Non-pigmented ciliary epithelial cell (primary cell): ENCODE measurements around the gene MYH9.

Source experiments
- DNase-seq: peaks from one replicate; pipeline ENCODE4 v3.0.0-alpha.2; 2010; ENCODE audit warnings: low read depth

The MYH9 gene

DNA sequence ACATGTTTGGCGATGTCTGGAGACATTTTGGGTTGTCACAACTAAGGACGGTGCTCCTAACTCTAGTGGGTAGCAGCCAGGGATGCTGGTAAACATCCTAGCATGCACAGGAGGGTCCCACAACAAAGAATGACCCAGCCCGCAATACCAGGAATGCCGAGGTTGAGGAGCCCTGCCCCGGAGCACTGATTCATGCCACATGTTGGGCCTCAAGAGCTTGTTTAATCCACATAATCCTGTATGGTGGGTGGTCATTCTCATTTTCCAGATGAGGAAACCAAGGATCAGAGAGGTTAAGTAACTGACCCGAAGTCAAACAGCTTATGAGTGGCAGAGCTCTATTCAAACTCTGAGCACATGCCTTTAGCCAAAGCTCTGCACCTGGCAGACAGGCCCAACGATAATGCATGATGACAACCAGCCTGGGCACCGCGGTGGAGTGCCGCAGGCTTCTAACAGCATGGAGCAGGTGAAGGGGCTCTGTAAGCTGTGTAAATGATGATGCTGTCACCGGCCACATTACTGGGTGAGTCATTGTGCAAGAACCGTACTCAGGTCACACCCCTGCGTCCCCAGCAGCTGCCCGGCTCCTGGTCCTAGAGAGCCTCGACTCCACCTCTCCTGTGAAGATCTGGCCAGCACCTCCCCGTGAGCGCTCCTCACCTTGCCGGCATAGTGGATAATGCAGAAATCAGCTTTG lies 76.2 kb downstream of the MYH9 start:
- DNase-seq, result no peak

DNA sequence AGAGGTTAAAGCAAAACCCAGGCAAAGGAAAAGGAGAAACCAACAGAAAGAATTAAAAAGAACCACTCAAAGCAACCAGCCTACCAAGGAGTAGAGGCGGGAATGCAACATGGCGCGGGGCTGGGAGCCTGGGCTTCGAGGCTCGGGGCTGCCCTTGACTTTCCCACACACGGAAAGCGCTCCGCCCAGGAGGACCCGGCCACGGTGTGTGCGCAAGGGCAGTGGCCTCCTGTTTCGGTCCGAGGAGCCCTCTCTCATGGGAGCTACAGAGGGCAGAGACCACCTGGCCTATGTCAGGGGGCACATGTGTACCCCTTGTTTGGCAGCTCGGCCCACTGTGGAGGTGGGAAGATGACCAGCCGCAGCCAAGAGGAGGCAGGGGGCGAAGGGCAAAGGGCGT lies 78.9 kb downstream of the MYH9 start:
- DNase-seq, result no peak

DNA sequence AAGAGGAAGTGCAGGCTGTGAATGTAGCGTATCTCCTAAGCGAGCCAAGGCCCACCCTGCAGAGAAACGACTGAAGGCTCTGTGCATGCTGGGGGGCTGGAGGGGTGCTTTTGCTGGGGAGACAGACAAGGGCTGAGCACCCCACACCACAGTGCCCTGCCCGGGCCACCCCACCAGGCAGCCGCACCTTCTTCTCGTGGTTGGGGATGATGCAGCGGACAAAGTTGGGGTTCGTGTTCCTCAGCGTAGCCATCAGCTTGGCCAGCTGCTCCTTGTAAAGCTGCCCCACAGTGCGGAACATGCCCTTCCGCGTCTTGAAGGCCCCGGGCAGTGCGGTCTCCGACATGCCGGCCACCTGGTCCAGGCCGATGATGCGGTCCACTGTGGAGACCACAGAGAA lies 81.5 kb downstream of the MYH9 start:
- no peak for DNase-seq

DNA sequence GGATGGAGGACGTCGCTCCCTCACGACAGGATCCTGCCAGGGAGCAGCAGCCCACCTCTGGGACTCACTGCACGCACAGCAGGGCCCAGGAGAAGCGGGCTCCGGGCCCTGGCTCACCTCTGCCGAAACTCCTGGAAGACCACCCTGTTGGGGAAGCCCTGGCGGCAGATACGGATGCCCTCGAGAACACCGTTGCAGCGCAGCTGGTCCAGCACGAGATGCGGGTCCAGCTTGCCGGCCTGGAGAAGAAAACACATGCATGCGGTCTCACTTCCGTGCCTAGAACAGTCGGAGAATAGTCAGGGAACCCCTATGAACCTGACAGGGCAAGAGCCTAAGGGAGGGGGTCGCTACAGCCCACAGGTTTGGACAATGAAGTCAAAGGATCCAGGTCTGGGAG lies 82.0 kb downstream of the MYH9 start:
- no peak for DNase-seq

DNA sequence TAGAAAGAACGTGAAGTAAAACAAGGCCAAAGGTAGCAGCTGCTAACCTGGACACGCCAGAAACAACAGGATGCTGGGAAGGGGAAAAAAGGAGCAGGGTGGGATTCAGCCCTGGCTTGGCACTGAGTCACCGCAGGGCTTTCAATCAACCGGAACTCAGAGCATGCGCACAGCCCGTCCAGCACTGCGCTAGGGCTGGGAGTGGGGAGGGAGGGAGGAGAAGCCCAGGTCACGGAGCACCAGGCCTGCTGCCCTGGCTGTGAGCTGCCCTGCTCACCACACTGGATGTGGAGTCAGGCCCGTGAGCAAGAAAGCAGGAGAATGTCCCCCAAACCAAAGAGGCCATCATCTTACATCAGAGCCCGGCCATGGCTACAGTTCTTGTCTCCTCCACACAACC lies 83.3 kb downstream of the MYH9 start:
- no peak for DNase-seq

GRCh38 chr22:36303874-36304273 lies 83.9 kb downstream of the MYH9 start:
- no peak for DNase-seq

- no peak for DNase-seq
These were observed 84.7 kb downstream of the MYH9 start for GRCh38 chr22:36303115-36303467.

DNA sequence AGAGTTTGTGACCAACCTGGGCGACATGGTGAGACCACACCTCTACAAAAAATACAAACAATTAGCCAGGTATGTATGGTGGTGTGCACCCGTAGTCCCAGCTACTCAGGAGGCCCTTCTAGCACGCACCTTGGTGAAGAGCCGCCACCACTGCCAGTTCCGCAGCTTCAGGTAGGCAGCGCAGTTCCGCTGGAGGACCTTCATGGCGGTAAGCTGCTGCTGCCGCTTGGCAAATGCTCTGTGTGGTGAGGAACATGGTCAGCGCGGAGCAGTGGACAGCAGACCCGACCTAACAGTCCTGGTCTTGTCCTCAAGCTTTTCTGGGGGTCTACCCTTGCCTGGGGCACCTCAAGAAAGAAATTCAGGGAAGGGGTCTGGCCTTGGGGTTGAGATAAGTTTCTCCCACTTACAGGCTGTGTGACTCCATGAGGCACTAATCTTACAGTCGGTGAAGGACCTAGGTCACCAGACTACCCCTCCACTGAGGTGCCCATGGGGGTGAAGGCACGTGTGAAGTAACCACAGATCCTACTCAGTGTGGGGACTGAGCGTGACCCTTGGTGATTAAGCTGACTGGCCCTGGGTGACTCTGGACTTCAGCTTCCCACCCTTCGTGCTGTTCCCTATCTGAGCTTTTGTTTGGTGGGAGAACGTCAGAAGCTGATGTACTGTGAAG lies 85.2 kb downstream of the MYH9 start:
- no peak for DNase-seq

- DNase-seq, result no peak
These were observed 85.9 kb downstream of the MYH9 start for GRCh38 chr22:36301851-36302250.

- DNase-seq, result no peak
These were observed 86.4 kb downstream of the MYH9 start for GRCh38 chr22:36301384-36301828.

DNA sequence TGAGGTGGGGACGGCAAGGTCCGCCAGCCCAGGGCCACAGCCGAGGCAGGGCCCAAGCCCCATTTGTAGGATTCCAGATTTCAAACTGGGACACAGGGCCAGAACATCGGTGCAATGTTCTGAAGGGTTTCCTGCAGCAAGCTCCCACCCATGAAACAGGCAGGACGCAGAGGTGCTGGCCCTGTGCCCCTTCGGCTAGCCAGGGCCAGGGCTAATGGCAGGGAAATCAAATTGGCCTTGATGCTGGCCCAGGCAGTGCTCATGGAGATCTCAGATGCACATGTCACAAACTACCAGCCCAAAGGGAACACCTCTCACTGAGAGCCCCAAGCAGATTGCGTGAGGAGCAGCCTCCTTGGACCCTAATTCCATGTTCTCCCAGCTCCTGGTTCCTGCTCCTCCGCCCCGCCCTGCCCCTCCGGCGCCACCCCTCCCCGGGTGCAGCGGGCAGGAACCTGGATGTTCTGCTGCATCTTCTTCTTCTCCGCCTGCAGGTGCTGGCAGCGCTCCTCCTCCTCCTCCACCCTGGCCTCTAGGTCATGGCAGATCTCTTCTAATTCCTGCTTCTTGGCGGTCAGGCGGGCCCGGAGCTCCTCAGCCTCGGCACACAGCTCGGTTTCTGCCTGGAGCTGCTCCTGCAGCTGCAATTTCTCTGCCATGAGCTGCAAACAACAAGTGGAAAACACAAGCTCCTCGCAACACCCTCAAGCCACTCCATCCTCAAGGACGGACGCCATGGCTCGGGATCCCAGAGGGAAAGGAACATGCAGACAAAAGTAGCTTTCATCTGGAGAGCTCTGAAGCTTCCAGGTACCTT lies 87.2 kb downstream of the MYH9 start:
- DNase-seq, result no peak

DNA sequence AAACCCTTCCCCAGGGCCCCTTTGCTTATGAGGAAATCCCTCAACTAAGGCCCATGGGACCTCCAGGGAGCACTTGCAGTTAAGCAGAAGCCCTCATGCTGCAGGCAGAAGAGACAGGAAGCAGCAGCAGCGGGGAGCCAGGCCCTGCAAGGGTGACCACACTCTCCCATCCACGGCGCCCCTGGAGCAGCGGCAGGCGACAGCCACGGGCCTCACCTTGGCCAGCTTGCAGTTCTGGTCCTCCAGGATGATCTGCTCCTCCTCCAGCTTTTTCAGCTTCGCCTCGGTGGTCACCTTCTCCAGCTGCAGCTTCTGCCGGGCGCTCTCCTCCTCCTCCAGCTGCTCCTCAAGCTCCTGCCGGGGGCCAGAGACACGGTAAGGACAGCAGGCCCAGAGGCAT lies 87.9 kb downstream of the MYH9 start:
- no peak for DNase-seq

- no peak for DNase-seq
These were observed 88.5 kb downstream of the MYH9 start for GRCh38 chr22:36299295-36299694.

DNA sequence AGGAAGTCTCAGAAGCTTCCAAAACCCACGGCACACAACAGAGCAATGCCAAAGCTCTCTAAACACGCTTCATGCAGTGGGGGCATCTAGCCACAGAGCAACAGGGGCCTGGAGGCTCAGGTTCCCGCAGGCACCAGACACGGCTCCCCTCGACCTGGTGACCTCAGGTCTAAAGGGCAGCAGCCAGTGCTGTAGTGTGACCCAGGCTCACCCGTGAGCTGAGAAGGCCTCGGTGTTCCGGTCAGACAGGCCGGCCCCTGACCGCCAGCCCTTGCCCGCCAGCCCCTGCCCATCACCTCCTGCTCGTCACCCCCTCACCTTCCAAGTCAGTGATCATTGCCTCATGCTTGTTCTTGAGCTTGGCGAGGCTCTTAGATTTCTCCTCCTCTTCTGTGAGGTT lies 89.2 kb downstream of the MYH9 start:
- DNase-seq, result no peak

GRCh38 chr22:36298118-36298517 lies 89.6 kb downstream of the MYH9 start:
- DNase-seq, result no peak

GRCh38 chr22:36297568-36297967 lies 90.2 kb downstream of the MYH9 start:
- DNase-seq, result no peak

- no peak for DNase-seq
These were observed 91.1 kb downstream of the MYH9 start for GRCh38 chr22:36296690-36297089.

GRCh38 chr22:36295247-36295646 lies 92.5 kb downstream of the MYH9 start:
- no peak for DNase-seq

DNA sequence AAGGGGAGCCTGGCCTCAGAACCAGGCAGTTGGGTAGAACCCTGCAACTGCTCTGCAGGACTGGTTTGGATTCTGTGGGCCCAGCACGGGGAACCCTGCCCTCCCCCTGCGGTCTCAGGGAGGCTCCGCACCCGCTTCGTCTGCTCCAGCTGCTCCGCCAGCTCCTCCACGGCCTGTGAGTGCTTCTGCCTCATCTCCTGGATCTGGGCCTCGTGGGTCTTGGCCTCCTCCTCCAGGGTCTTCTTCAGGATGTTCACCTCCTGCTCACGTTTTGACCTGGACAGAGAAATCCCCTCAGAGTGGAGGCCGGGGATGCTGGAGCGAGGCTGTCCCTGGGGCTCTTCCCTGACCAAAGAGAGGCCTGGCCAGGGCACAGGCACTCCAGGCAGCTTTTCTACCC lies 93.0 kb downstream of the MYH9 start:
- no peak for DNase-seq

DNA sequence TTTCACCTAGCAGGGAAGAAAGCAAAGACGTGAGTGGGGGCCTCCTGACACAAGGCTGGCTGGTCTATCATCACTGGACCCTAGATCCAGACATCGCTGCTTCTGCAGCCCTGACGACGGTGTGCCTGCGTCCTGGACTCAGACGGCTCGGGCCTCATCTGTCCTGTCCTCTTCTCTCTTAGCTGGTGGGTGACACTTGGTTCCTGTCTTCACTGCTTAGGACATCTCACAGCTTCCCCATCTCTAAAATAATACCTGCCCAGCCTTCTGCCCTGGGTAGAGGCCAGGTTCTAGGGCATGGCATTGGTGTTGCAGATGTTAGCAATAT lies 93.5 kb downstream of the MYH9 start:
- no peak for DNase-seq

GRCh38 chr22:36293606-36294292 lies 94.0 kb downstream of the MYH9 start:
- no peak for DNase-seq

DNA sequence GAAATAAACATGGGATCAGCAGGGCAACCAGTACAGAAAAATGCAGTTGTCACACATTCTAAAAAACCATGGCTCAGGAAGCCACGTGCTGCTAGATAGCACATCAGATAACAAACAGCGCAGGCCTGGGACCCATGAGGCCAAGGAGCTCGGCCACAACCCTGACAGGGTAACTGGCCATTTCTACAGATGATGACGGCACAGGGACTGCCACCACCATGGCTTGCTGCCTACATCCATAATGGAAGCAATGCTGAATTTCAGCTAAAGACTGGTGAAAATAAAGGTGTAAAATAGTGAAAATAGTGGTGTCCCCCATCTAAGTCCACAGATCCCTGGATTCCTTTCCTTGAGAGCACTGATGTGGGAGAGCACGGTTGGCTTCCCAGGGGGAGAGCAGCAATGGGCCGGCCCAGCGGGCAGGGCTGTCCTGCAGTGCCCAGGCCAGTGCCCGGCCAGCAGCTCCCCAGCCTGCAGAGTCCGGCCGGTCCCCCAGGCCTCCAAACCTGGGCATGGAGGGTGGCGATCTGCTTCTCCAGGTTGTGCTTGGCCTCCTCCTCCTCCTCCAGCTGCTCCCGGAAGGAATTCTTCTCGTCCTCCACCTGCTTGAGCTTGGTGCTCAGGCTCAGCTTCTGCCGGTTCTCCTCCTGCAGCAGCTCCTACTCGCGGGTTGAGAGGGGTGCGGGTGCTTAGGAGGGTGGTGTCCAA lies 94.8 kb downstream of the MYH9 start:
- no peak for DNase-seq
